Astrocyte of the cerebellum (primary cell): ENCODE data around the gene SBNO2.

Experiments
- DNase-seq: peaks from one replicate; pipeline ENCODE4 v3.0.0-alpha.2; 2011; ENCODE audit warnings: low read depth
- H3K4me3 ChIP-seq: 2 replicates; pipeline ENCODE4 v1.5.1; 2011; ENCODE audit warnings: mild to moderate bottlenecking, low read depth, low read length, moderate library complexity
- in situ Hi-C: cut with HindIII; loops from 2 replicates; pipeline ENCODE4 v1.10.0; 2017; ENCODE audit warnings: low sequenced_read_pairs
- TF ChIP-seq, protein P1 (sequence below): IDR thresholded peaks from 2 replicates; pipeline ENCODE4 v1.5.1; 2012; ENCODE audit warnings: low read length, low read depth, moderate library complexity, mild to moderate bottlenecking; ENCODE audit errors: missing control alignments

SBNO2 gene

DNA sequence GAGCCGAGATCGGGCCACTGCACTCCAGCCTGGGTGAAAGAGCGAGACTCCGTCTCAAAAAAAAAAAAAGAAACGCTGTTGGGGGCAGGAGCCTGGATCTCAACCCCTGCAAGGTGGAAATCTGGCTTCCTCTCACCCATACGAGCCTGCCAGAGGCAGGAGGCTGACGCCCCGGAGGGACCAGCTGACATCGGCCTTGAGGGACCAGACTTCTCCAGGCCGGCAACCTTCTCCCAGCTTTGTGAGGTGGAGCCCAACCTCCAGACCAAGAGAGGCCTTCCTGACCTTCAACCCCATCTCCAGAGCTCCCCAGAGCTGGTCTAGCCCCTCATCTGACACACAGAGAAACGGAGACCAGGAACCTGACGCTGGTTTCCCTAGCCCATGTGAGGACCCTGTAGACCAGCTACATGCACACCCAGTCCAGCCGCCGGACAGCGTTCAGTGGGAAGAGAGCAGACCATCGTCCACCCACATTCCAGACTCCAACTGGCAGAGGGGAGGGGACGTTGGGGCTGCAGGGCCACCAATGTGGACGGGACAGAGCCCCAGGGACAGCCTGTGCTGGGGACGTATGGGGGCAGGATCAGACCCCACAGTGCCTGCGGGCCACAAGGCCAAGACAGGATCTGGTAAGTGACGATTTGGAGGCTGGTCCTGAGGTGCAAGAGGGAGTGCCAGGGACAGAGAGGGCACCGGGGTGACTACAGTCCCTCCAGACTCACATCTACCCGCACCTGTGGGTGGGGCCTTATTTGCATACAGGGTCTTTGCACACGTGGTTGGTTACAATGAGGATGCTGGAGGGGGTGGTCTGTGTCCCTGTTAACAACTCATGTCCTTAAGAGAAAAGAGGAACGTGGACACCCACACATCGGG lies 11.4 kb downstream of the SBNO2 start:
- DNase-seq: no peak
- in situ Hi-C loops: no loop called here
- H3K4me3 ChIP-seq: no peak overlapping the region
- TF ChIP-seq, protein P1, sequence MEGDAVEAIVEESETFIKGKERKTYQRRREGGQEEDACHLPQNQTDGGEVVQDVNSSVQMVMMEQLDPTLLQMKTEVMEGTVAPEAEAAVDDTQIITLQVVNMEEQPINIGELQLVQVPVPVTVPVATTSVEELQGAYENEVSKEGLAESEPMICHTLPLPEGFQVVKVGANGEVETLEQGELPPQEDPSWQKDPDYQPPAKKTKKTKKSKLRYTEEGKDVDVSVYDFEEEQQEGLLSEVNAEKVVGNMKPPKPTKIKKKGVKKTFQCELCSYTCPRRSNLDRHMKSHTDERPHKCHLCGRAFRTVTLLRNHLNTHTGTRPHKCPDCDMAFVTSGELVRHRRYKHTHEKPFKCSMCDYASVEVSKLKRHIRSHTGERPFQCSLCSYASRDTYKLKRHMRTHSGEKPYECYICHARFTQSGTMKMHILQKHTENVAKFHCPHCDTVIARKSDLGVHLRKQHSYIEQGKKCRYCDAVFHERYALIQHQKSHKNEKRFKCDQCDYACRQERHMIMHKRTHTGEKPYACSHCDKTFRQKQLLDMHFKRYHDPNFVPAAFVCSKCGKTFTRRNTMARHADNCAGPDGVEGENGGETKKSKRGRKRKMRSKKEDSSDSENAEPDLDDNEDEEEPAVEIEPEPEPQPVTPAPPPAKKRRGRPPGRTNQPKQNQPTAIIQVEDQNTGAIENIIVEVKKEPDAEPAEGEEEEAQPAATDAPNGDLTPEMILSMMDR: no peak

GRCh38 chr19:1161716-1162115 lies 12.4 kb downstream of the SBNO2 start:
- H3K4me3 ChIP-seq: no peak overlapping the region
- in situ Hi-C loops: no loop called here
- no peak for DNase-seq
- TF ChIP-seq, protein P1: no peak

GRCh38 chr19:1159864-1160595 lies 14.0 kb downstream of the SBNO2 start:
- no peak overlapping the region for H3K4me3 ChIP-seq
- no peak for DNase-seq
- TF ChIP-seq, protein P1: no peak
- in situ Hi-C loops: no loop called here

- no peak overlapping the region for H3K4me3 ChIP-seq
- TF ChIP-seq, protein P1: no peak
- DNase-seq: no peak
- in situ Hi-C loops: no loop called here
These were observed 15.1 kb downstream of the SBNO2 start for GRCh38 chr19:1158885-1159448.

- TF ChIP-seq, protein P1: no peak
- H3K4me3 ChIP-seq: no peak overlapping the region
- in situ Hi-C loops: no loop called here
These were observed 15.9 kb downstream of the SBNO2 start for GRCh38 chr19:1157931-1158884.

More at GRCh38 chr19:1157931-1158884, 15.9 kb downstream of the SBNO2 start:
- no peak for DNase-seq
